ENCODE measurements around the gene GOT1. TPM values are rescaled to one million over a fixed set of nuclear protein-coding genes. Genes with fewer than 3 reads are reported as not detected.

Gene GOT1
- total RNA-seq, 1 donor from 2014 or later, result 50.9 TPM

GRCh38 chr10:99429517-99430095, 818 bp downstream of the GOT1 start:
- peak overlapping the region; percentile 100 for H3K4me3 Mint-ChIP-seq
- H3K27ac Mint-ChIP-seq, result peak overlapping the region; percentile 97
- H3K27me3 Mint-ChIP-seq, result no peaks in the 10 kb centered on the region
- H3K4me1 Mint-ChIP-seq (ENCODE audit: unreplicated experiment), result peaks cover 28% of the 10 kb centered on the region
- TF ChIP-seq CTCF (conservative IDR thresholded peaks at IDR 0.05), result no peak
- DNase-seq (ENCODE audit: extremely low spot score, unreplicated experiment), result no peak
- peaks cover 15% of the 10 kb centered on the region for H3K36me3 Mint-ChIP-seq
- no peaks in the 10 kb centered on the region for H3K9me3 Mint-ChIP-seq

GRCh38 chr10:99427566-99428190, 2.7 kb downstream of the GOT1 start:
- no peak for TF ChIP-seq CTCF (conservative IDR thresholded peaks at IDR 0.05)
- peaks cover 15% of the 10 kb centered on the region for H3K4me1 Mint-ChIP-seq (ENCODE audit: unreplicated experiment)
- H3K4me3 Mint-ChIP-seq, result no peak overlapping the region
- H3K27me3 Mint-ChIP-seq, result no peaks in the 10 kb centered on the region
- H3K27ac Mint-ChIP-seq, result no peak overlapping the region
- no peaks in the 10 kb centered on the region for H3K9me3 Mint-ChIP-seq
- peaks cover 15% of the 10 kb centered on the region for H3K36me3 Mint-ChIP-seq
- DNase-seq (ENCODE audit: extremely low spot score, unreplicated experiment), result no peak

- H3K36me3 Mint-ChIP-seq, result peaks cover 23% of the 10 kb centered on the region
- H3K27me3 Mint-ChIP-seq, result no peaks in the 10 kb centered on the region
- peak overlapping the region; percentile 23 for H3K4me3 Mint-ChIP-seq
- no peak for TF ChIP-seq CTCF (conservative IDR thresholded peaks at IDR 0.05)
- H3K27ac Mint-ChIP-seq, result no peak overlapping the region
- peaks cover 11% of the 10 kb centered on the region for H3K4me1 Mint-ChIP-seq (ENCODE audit: unreplicated experiment)
- no peak for DNase-seq (ENCODE audit: extremely low spot score, unreplicated experiment)
- no peaks in the 10 kb centered on the region for H3K9me3 Mint-ChIP-seq
Observed at GRCh38 chr10:99426689-99427088, 3.7 kb downstream of the GOT1 start.

- Mint-ChIP-seq H3K36me3 (peaks cover 20% of the 10 kb centered on the region), H3K9me3 (no peaks in the 10 kb centered on the region), H3K4me1 (ENCODE audit: unreplicated experiment) (peaks cover 8% of the 10 kb centered on the region)
Observed at GRCh38 chr10:99425204-99425603, 5.2 kb downstream of the GOT1 start.

GRCh38 chr10:99424656-99425055, 5.8 kb downstream of the GOT1 start:
- Mint-ChIP-seq H3K4me1 (ENCODE audit: unreplicated experiment) (peaks cover 5% of the 10 kb centered on the region), H3K9me3 (no peaks in the 10 kb centered on the region), H3K4me3 (no peak overlapping the region), H3K36me3 (peaks cover 22% of the 10 kb centered on the region), H3K27me3 (no peaks in the 10 kb centered on the region), H3K27ac (no peak overlapping the region)
- no peak for DNase-seq (ENCODE audit: extremely low spot score, unreplicated experiment)
- no peak for TF ChIP-seq CTCF (conservative IDR thresholded peaks at IDR 0.05)

More at GRCh38 chr10:99425204-99425603, 5.2 kb downstream of the GOT1 start:
- Mint-ChIP-seq H3K4me3 (no peak overlapping the region), H3K27ac (no peak overlapping the region), H3K27me3 (no peaks in the 10 kb centered on the region)
- no peak for TF ChIP-seq CTCF (conservative IDR thresholded peaks at IDR 0.05)
- DNase-seq (ENCODE audit: extremely low spot score, unreplicated experiment), result no peak

All from type B pancreatic cell (in vitro differentiated cells).